CD4-positive, alpha-beta T cell (primary cell): ENCODE results near the gene RASGRP3. TPM values are rescaled to one million over a fixed set of nuclear protein-coding genes. Genes with fewer than 3 reads are reported as not detected.

ENCODE experiments used
- ATAC-seq: fragments of 200-7000 bp; cut with Tn5 transposase; one replicate; pipeline ENCODE4 v1.10.0; 2022; ENCODE audit warnings: mild to moderate bottlenecking; ENCODE audit not compliant: poor library complexity
- CTCF ChIA-PET: fragments of 350-600 bp; sonication (Branson Sonifier 250); formaldehyde crosslinking; loops from one replicate; lab custom pipeline; 2021; ENCODE audit warnings: antibody characterized with exemption, inconsistent platforms; lab: Charles Lee
- POLR2A ChIA-PET: fragments of 350-600 bp; sonication (Branson Sonifier 250); formaldehyde crosslinking; loops from one replicate; lab custom pipeline; 2021; ENCODE audit warnings: antibody characterized with exemption, inconsistent platforms; lab: Charles Lee
- DNase-seq, 14 experiments: peaks; one replicate each; pipeline ENCODE4 v3.0.0-alpha.2; 2013 to 2020; ENCODE audit warnings: mixed read lengths in 2 of 14
- H3K27ac ChIP-seq, 2 donors: one replicate each; pipeline versions ENCODE4 v1.5.1 to v1.7.0; 2013; ENCODE audit warnings: low read length in 2 of 2, low read depth in 1 of 2, mild to moderate bottlenecking in 1 of 2
- H3K27me3 ChIP-seq, 2 experiments: 1 replicate in 1 of 2; 2 replicates in 1 of 2; pipeline versions ENCODE4 v1.6.1 to v1.7.0; 2013; ENCODE audit warnings: low read length in 2 of 2, control low read depth in 1 of 2, mild to moderate bottlenecking in 1 of 2, moderate library complexity in 1 of 2; ENCODE audit not compliant: insufficient read depth in 2 of 2, control insufficient read depth in 1 of 2
- H3K36me3 ChIP-seq: one replicate; pipeline ENCODE4 v1.6.1; 2013; ENCODE audit warnings: low read length, control low read depth; ENCODE audit not compliant: insufficient read depth
- H3K4me1 ChIP-seq: one replicate; pipeline ENCODE4 v1.6.1; 2013; ENCODE audit warnings: low read length, control low read depth; ENCODE audit not compliant: insufficient read depth
- H3K4me3 ChIP-seq: one replicate; pipeline ENCODE4 v1.5.1; 2013; ENCODE audit warnings: mild to moderate bottlenecking, low read length, moderate library complexity
- H3K9me3 ChIP-seq, 2 experiments: 1 replicate in 1 of 2; 2 replicates in 1 of 2; pipeline versions ENCODE4 v1.6.1 to v1.7.0; 2013; ENCODE audit warnings: low read length in 2 of 2, mild to moderate bottlenecking in 2 of 2, control low read depth in 1 of 2, moderate library complexity in 1 of 2; ENCODE audit not compliant: control insufficient read depth in 1 of 2, insufficient read depth in 1 of 2
- H3K27ac Mint-ChIP-seq: one replicate; pipeline ENCODE4 v1.8.0; 2020; ENCODE audit warnings: mixed read lengths
- H3K27me3 Mint-ChIP-seq: one replicate; pipeline ENCODE4 v1.8.0; 2021; ENCODE audit warnings: mixed read lengths
- H3K36me3 Mint-ChIP-seq: one replicate; pipeline ENCODE4 v1.8.0; 2021; ENCODE audit warnings: low read depth, mixed read lengths
- H3K4me1 Mint-ChIP-seq: one replicate; pipeline ENCODE4 v1.8.0; 2021; ENCODE audit warnings: low read depth, mixed read lengths
- H3K4me3 Mint-ChIP-seq: one replicate; pipeline ENCODE4 v1.8.0; 2020; ENCODE audit warnings: mild to moderate bottlenecking, mixed read lengths
- H3K9me3 Mint-ChIP-seq: one replicate; pipeline ENCODE4 v1.8.0; 2020; ENCODE audit warnings: mixed read lengths
- intact Hi-C, 2 experiments: fragments of 100-400 bp; cut with DNase I in 1 of 2; cut with micrococcal nuclease in 1 of 2; formaldehyde crosslinking; loops; one replicate each; pipeline versions ENCODE4 v1.15.1 to v1.9.0; 2023 to 2025; cut with DNase I, micrococcal nuclease
- total RNA-seq, 174 experiments: library from RNA in 2 of 174; stranded (reverse) in 2 of 174; gene quantifications; one replicate each; pipeline ENCODE4 v1.2.3 and lab custom pipeline; 2021 to 2026
- TF ChIP-seq, protein P1 (sequence below): fragments of 200-600 bp; IDR thresholded peaks from one replicate; pipeline ENCODE4 v1.8.0; 2022; ENCODE audit warnings: antibody characterized with exemption, mild to moderate bottlenecking

RASGRP3 gene
- total RNA-seq, 2 experiments from 2014 or later = 5.7 to 7.9 TPM

DNA sequence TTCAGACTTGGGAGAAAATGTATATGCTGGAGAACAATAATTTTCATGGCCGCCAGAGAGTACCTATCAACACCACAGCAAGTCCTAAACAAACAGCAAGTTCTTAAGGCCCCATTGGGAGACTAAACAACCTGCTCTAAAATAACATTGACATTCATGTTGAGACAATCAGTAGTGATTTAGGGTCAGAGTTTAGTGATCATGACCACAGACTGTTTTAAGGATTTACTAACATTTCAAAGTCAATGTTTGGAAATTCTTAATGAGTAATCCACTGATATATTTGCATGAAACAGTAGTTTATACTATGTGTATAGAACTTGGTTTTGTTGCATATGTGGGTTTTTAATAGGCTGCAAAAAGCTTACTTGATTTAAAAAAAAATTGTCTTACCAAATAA lies 34.7 kb downstream of the RASGRP3 start:
- H3K27me3 Mint-ChIP-seq = no peaks in the 10 kb centered on the region

DNA sequence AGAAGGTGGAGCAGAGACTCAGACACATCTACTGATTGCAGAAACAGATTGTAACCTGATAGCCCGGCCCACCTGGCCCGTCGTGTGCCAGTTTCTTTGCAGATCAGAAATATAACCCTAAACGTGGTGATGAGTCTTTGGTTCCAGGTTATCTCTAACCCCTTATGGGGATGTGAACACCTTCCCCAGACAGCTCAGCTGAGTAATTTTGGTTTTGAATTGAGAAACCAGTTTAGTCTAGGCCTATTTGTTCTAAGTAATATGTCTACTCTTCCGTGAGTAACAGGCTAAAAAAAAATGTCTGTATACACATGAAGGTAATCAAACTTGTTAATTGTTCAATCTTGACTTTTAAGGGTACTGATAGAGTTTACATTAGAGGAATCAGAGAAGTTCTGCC lies 35.7 kb downstream of the RASGRP3 start:
- no peak overlapping the region for H3K4me3 ChIP-seq
- Mint-ChIP-seq H3K27me3 (no peaks in the 10 kb centered on the region), H3K4me1 (no peaks in the 10 kb centered on the region), H3K9me3 (no peaks in the 10 kb centered on the region), H3K36me3 (peaks cover 10% of the 10 kb centered on the region), H3K27ac (no peak overlapping the region), H3K4me3 (no peak overlapping the region)
- TF ChIP-seq, protein P1, sequence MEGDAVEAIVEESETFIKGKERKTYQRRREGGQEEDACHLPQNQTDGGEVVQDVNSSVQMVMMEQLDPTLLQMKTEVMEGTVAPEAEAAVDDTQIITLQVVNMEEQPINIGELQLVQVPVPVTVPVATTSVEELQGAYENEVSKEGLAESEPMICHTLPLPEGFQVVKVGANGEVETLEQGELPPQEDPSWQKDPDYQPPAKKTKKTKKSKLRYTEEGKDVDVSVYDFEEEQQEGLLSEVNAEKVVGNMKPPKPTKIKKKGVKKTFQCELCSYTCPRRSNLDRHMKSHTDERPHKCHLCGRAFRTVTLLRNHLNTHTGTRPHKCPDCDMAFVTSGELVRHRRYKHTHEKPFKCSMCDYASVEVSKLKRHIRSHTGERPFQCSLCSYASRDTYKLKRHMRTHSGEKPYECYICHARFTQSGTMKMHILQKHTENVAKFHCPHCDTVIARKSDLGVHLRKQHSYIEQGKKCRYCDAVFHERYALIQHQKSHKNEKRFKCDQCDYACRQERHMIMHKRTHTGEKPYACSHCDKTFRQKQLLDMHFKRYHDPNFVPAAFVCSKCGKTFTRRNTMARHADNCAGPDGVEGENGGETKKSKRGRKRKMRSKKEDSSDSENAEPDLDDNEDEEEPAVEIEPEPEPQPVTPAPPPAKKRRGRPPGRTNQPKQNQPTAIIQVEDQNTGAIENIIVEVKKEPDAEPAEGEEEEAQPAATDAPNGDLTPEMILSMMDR = no peak
- ATAC-seq (no peak), DNase-seq (no peak)
- POLR2A ChIA-PET = no interaction called here
- CTCF ChIA-PET = no interaction called here
- H3K27me3 ChIP-seq = no peaks in the 10 kb centered on the region
- no peaks in the 10 kb centered on the region for H3K36me3 ChIP-seq
- H3K4me1 ChIP-seq = no peaks in the 10 kb centered on the region
- no peak overlapping the region for H3K27ac ChIP-seq
- no peaks in the 10 kb centered on the region for H3K9me3 ChIP-seq
- intact Hi-C loops = no loop called here

More for the DNA sequence above, 34.7 kb downstream of the RASGRP3 start:
- TF ChIP-seq, protein P1 = no peak
- no peaks in the 10 kb centered on the region for H3K9me3 Mint-ChIP-seq
- ChIA-PET CTCF (no interaction called here), POLR2A (no interaction called here)
- Histone ChIP-seq H3K9me3 (no peaks in the 10 kb centered on the region), H3K4me3 (no peak overlapping the region), H3K36me3 (no peaks in the 10 kb centered on the region), H3K27me3 (no peaks in the 10 kb centered on the region), H3K4me1 (no peaks in the 10 kb centered on the region), H3K27ac (no peak overlapping the region)
- ATAC-seq (no peak), DNase-seq (no peak)
- H3K4me1 Mint-ChIP-seq = no peaks in the 10 kb centered on the region
- H3K36me3 Mint-ChIP-seq = peaks cover 7% of the 10 kb centered on the region
- intact Hi-C loops = no loop called here
- H3K27ac Mint-ChIP-seq = no peak overlapping the region
- H3K4me3 Mint-ChIP-seq = no peak overlapping the region

DNA sequence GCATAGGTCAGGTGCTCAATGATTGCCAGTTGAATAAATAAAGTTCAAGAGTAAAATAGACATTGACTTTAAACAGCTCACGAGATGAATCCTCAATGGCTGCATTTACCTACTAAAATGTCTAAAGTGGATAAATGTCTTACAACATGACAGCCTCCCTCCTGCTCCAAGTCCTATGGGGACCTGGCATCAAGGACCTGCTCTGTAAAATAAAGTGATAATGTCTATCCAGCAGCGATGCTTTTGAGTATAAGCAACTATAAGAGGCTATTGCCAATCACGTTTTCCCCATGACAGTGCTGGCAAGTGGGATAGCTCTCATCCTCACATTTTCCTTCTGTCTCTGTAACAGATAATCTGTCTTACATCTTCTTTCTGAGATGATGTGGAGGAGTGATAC lies 37.0 kb downstream of the RASGRP3 start:
- no peak overlapping the region for H3K4me3 ChIP-seq
- ATAC-seq (no peak), DNase-seq (no peak)
- no peaks in the 10 kb centered on the region for H3K4me1 ChIP-seq
- intact Hi-C loops = no loop called here
- no peaks in the 10 kb centered on the region for H3K27me3 Mint-ChIP-seq
- ChIA-PET POLR2A (no interaction called here), CTCF (no interaction called here)
- no peaks in the 10 kb centered on the region for H3K27me3 ChIP-seq
- no peaks in the 10 kb centered on the region for H3K9me3 ChIP-seq
- H3K27ac ChIP-seq = no peak overlapping the region
- TF ChIP-seq, protein P1 = no peak
- no peak overlapping the region for H3K4me3 Mint-ChIP-seq
- no peaks in the 10 kb centered on the region for H3K9me3 Mint-ChIP-seq
- H3K36me3 Mint-ChIP-seq = peaks cover 13% of the 10 kb centered on the region
- no peaks in the 10 kb centered on the region for H3K36me3 ChIP-seq
- no peak overlapping the region for H3K27ac Mint-ChIP-seq
- H3K4me1 Mint-ChIP-seq = no peaks in the 10 kb centered on the region
